Heart left ventricle (tissue), 13 donors: Measurements from ENCODE around the gene ATG2A.

Experiments
- CTCF ChIP-seq, 12 donors: fragments of 200-600 bp; sonication (generic) in 4 of 12; IDR thresholded peaks; one replicate each; pipeline versions ENCODE4 v1.5.0 to v1.8.0; 2018 to 2022; ENCODE audit warnings: antibody characterized with exemption in 12 of 12, mild to moderate bottlenecking in 5 of 12
- POLR2A ChIP-seq, 2 donors: fragments of 450-650 bp; IDR thresholded peaks; one replicate each; pipeline ENCODE4 v1.6.1; 2017; ENCODE audit warnings: antibody characterized with exemption in 2 of 2, mild to moderate bottlenecking in 2 of 2, moderate library complexity in 2 of 2
- donor health status: ischemic (EF 13 %, LVEDD 7.1; RV severe dilation, severe dysfunction).
- donor health status: DM: no; HTN: yes; CAD: no.
- donor health status: DM: no; HTN: no; CAD: no.
- donor health status: ischemic (EF 25% LVEDD 6.9; RV normal size, moderate dysfunction).
- donor health status: ischemic (EF 25% LVEDD 5.7; RV mildly dilated, moderate dysfunction).
- donor health status: ischemic (EF 35%, LVEDD 5.7; RV mildly dilated, moderate dysfunction).
- donor health status: nonischemic (EF 11% LVEDD 7.7; RV severe dilation, severe dysfunction).
- donor health status: DM: yes; HTN: yes; CAD: no.
- donor health status: PGD.
- donor health status: ischemic (EF 29% LVEDD 5.4; RV normal size, mild dysfunction).
- donor health status: nonischemic (EF 23%, LVEDD 6.1; RV moderate dilation, normal function).

GRCh38 chr11:64883575-64883974 is 33.4 kb downstream of the ATG2A start:
- TF ChIP-seq CTCF (IDR thresholded peaks at IDR 0.05) (no peak), POLR2A (IDR thresholded peaks at IDR 0.05) (no peak)
